ENCODE data around the gene MUC5AC. TPM values are rescaled to one million over a fixed set of nuclear protein-coding genes. Genes with fewer than 3 reads are reported as not detected.

MUC5AC gene
- total RNA-seq, 1 experiment from 2014 or later = under 0.01 TPM

GRCh38 chr11:1119604-1120146 is 38.1 kb upstream of the MUC5AC start:
- no peak overlapping the region for H3K4me3 Mint-ChIP-seq
- CTCF ChIA-PET = no interaction called here
- H3K4me1 Mint-ChIP-seq = no peaks in the 10 kb centered on the region
- H3K27me3 Mint-ChIP-seq (ENCODE audit: low read depth) = peaks cover 4% of the 10 kb centered on the region
- POLR2A ChIA-PET = no interaction called here
- TF ChIP-seq PRRX2 (CRISPR knock-in tag; IDR thresholded peaks at IDR 0.05) (no peak), TCF7 (CRISPR knock-in tag; IDR thresholded peaks at IDR 0.05; ENCODE audit: low read depth) (no peak), GRHL2 (CRISPR knock-in tag; IDR thresholded peaks at IDR 0.05; ENCODE audit: insufficient replicate concordance, severe bottlenecking) (no peak), JAZF1 (CRISPR knock-in tag; IDR thresholded peaks at IDR 0.05) (no peak), NFE2L1 (CRISPR knock-in tag; IDR thresholded peaks at IDR 0.05) (no peak), HMGA2 (CRISPR knock-in tag; IDR thresholded peaks at IDR 0.05) (no peak), ZNF317 (CRISPR knock-in tag; IDR thresholded peaks at IDR 0.05; ENCODE audit: borderline replicate concordance, low read depth) (no peak), ATF3 (CRISPR knock-in tag; conservative IDR thresholded peaks at IDR 0.05) (no peak), ZNF416 (CRISPR knock-in tag; IDR thresholded peaks at IDR 0.05) (no peak), GABPB1 (CRISPR knock-in tag; IDR thresholded peaks at IDR 0.05) (no peak)
- ATAC-seq (no peak), DNase-seq (ENCODE audit: low spot score) (peak; percentile 8)
- peaks cover 8% of the 10 kb centered on the region for H3K9me3 Mint-ChIP-seq
- H3K36me3 Mint-ChIP-seq = no peaks in the 10 kb centered on the region
- H3K27ac Mint-ChIP-seq = no peak overlapping the region

- H3K4me3 Mint-ChIP-seq = no peak overlapping the region
- H3K27ac Mint-ChIP-seq = no peak overlapping the region
- no peaks in the 10 kb centered on the region for H3K36me3 Mint-ChIP-seq
- peaks cover 5% of the 10 kb centered on the region for H3K27me3 Mint-ChIP-seq (ENCODE audit: low read depth)
- H3K9me3 Mint-ChIP-seq = peaks cover 16% of the 10 kb centered on the region
- TF ChIP-seq GRHL2 (CRISPR knock-in tag; IDR thresholded peaks at IDR 0.05; ENCODE audit: insufficient replicate concordance, severe bottlenecking) (no peak), TP53 (CRISPR knock-in tag; IDR thresholded peaks at IDR 0.05) (no peak), ZMAT4 (CRISPR knock-in tag; IDR thresholded peaks at IDR 0.05) (no peak), SOX15 (CRISPR knock-in tag; IDR thresholded peaks at IDR 0.05) (no peak), PREB (CRISPR knock-in tag; IDR thresholded peaks at IDR 0.05; ENCODE audit: borderline replicate concordance) (no peak), HMGXB4 (CRISPR knock-in tag; IDR thresholded peaks at IDR 0.05) (no peak), NFYB (CRISPR knock-in tag; conservative IDR thresholded peaks at IDR 0.05; ENCODE audit: low read depth) (no peak), ZNF671 (CRISPR knock-in tag; IDR thresholded peaks at IDR 0.05) (no peak), ZSCAN18 (CRISPR knock-in tag; IDR thresholded peaks at IDR 0.05) (no peak), RELA (CRISPR knock-in tag; IDR thresholded peaks at IDR 0.05; ENCODE audit: borderline replicate concordance) (no peak), ZNF232 (CRISPR knock-in tag; IDR thresholded peaks at IDR 0.05) (no peak), ZNF396 (CRISPR knock-in tag; IDR thresholded peaks at IDR 0.05; ENCODE audit: borderline replicate concordance) (no peak), PRRX2 (CRISPR knock-in tag; IDR thresholded peaks at IDR 0.05) (no peak), MXD4 (CRISPR knock-in tag; IDR thresholded peaks at IDR 0.05; ENCODE audit: borderline replicate concordance) (no peak), ESRRA (CRISPR knock-in tag; IDR thresholded peaks at IDR 0.05; ENCODE audit: borderline replicate concordance) (no peak), ATF2 (CRISPR knock-in tag; IDR thresholded peaks at IDR 0.05; ENCODE audit: borderline replicate concordance, low read depth) (no peak), ZNF423 (CRISPR knock-in tag; IDR thresholded peaks at IDR 0.05) (no peak), ETV6 (CRISPR knock-in tag; IDR thresholded peaks at IDR 0.05) (no peak), FOXJ3 (CRISPR knock-in tag; IDR thresholded peaks at IDR 0.05; ENCODE audit: borderline replicate concordance) (no peak), ATF3 (CRISPR knock-in tag; conservative IDR thresholded peaks at IDR 0.05) (no peak)
- ATAC-seq (no peak), DNase-seq (ENCODE audit: low spot score) (peak; percentile 7)
- H3K4me1 Mint-ChIP-seq = no peaks in the 10 kb centered on the region
- CTCF ChIA-PET = no interaction called here
- POLR2A ChIA-PET = no interaction called here
Observed at GRCh38 chr11:1120532-1121330, 37.0 kb upstream of the MUC5AC start.
